NCI-H1436 treated with DMSO at 0.1 percent for 48 hours (cell line): ENCODE results near the gene ABHD8.

Source experiments
- DNase-seq: peaks from one replicate; lab custom pipeline; 2025; lab: John Stamatoyannopoulos, UW

Gene ABHD8

GRCh38 chr19:17266026-17266425 lies 37.2 kb downstream of the ABHD8 start:
- DNase-seq = no peak

- DNase-seq = no peak
Measured at GRCh38 chr19:17264641-17264979, 38.6 kb downstream of the ABHD8 start, which contains the start of gene USHBP1. TSS of gene USHBP1 (minus strand) at chr19:17264745. CDS start at chr19:17264299, 446 bp downstream.

GRCh38 chr19:17263712-17264640 lies 39.2 kb downstream of the ABHD8 start:
- DNase-seq = no peak

- no peak for DNase-seq
Measured at GRCh38 chr19:17262557-17262956, 40.7 kb downstream of the ABHD8 start.

GRCh38 chr19:17260842-17261325 lies 42.3 kb downstream of the ABHD8 start:
- peak; percentile 37 for DNase-seq

- DNase-seq = no peak
Measured at GRCh38 chr19:17259934-17260333, 43.3 kb downstream of the ABHD8 start.

- no peak for DNase-seq
Measured at GRCh38 chr19:17259118-17259780, 44.0 kb downstream of the ABHD8 start.

GRCh38 chr19:17256130-17256529 lies 47.1 kb downstream of the ABHD8 start:
- DNase-seq = no peak

GRCh38 chr19:17255150-17255621 lies 48.0 kb downstream of the ABHD8 start:
- no peak for DNase-seq

GRCh38 chr19:17254636-17255035 lies 48.6 kb downstream of the ABHD8 start:
- no peak for DNase-seq

GRCh38 chr19:17249887-17250548 lies 53.2 kb downstream of the ABHD8 start:
- DNase-seq = no peak

GRCh38 chr19:17248011-17248776 lies 55.0 kb downstream of the ABHD8 start:
- DNase-seq = no peak

GRCh38 chr19:17246681-17247425 lies 56.4 kb downstream of the ABHD8 start:
- no peak for DNase-seq

- no peak for DNase-seq
Measured at GRCh38 chr19:17245535-17245984, 57.7 kb downstream of the ABHD8 start, which contains the start of gene NR2F6. TSS of gene NR2F6 (minus strand) at chr19:17245919. CDS start at chr19:17245220, 699 bp downstream.

- no peak for DNase-seq
Measured at GRCh38 chr19:17244618-17245534, 58.3 kb downstream of the ABHD8 start.

GRCh38 chr19:17243830-17244617 lies 59.2 kb downstream of the ABHD8 start:
- DNase-seq = no peak

- no peak for DNase-seq
Measured at GRCh38 chr19:17243211-17243829, 59.9 kb downstream of the ABHD8 start.
